Urothelium cell line (cell line): ENCODE measurements around the gene SPATA25.
A peak's percentile ranks its signal among the peaks of the same experiment; 100 is the strongest.
"Not testable (repeated sequence)": the region's sequence is repeated elsewhere in the genome, so short reads cannot be mapped to it uniquely, and the experiment has no call there.

Experiments used
- DNase-seq: peaks from one replicate; pipeline ENCODE4 v3.0.0; 2011; ENCODE audit warnings: low spot score, mixed read lengths
- FAIRE-seq: peaks from 2 replicates; lab custom pipeline; 2011; peaks lifted over from hg19 to GRCh38; lab: Jason Lieb, UNC

SPATA25 gene, protein sequence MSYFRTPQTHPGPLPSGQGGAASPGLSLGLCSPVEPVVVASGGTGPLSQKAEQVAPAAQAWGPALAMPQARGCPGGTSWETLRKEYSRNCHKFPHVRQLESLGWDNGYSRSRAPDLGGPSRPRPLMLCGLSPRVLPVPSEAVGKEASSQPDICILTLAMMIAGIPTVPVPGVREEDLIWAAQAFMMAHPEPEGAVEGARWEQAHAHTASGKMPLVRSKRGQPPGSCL

DNA sequence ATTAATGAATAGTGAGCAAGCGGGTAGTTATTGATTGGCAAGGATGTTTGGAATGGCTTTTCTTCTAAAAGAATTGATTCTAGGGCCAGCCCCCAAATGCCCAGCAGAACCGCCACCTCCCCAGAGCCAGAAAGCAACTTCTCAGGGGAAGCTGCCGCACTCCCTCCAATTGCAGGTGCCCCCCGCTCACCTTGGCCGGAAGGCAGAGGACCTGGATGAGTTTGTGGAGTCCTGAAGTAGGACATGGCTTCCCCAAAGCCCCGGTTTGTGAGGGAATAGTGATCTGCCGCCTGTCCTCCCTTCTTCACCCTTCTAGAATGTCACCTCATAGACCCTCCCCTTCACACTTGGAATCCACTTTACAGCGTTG lies at the start of gene SPATA25:
SPATA25 (minus strand) TSS at position 277 of the 370 bp plus-strand sequence; CDS start at position 245, 32 bp downstream.
- FAIRE-seq: no peak

DNA sequence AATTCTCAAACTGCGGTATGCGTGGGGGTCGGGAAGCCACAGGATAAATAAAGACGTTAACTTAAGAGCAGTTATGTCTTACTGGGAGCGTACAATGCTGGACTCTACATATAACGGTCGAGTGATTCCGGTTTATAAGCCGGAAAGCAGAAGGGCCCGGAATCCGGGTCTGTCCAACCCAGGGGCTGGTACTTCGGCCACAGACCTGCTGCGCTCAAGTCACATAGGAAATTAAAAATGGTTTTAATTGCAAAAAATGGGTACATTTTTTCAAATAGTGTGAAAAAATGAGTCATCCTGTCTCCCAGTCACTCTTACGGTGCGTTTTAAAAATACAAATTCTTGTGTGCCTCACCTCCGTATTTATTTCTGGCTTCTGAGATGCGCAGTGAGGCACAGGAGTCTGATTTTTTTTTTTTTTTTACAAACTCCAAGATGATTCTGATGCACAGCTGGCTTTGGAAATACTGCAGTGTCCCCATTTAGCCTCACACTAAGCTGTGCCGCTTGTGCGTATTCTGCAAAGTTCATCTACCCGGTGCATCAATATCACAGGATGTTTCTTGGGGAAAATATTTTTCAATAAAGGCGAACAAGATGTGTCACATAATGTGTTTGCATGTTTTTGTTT lies 48.1 kb upstream of the SPATA25 start:
- DNase-seq: no peak
- FAIRE-seq: no peak

More for the DNA sequence above, at the start of gene SPATA25:
- DNase-seq: no peak

DNA sequence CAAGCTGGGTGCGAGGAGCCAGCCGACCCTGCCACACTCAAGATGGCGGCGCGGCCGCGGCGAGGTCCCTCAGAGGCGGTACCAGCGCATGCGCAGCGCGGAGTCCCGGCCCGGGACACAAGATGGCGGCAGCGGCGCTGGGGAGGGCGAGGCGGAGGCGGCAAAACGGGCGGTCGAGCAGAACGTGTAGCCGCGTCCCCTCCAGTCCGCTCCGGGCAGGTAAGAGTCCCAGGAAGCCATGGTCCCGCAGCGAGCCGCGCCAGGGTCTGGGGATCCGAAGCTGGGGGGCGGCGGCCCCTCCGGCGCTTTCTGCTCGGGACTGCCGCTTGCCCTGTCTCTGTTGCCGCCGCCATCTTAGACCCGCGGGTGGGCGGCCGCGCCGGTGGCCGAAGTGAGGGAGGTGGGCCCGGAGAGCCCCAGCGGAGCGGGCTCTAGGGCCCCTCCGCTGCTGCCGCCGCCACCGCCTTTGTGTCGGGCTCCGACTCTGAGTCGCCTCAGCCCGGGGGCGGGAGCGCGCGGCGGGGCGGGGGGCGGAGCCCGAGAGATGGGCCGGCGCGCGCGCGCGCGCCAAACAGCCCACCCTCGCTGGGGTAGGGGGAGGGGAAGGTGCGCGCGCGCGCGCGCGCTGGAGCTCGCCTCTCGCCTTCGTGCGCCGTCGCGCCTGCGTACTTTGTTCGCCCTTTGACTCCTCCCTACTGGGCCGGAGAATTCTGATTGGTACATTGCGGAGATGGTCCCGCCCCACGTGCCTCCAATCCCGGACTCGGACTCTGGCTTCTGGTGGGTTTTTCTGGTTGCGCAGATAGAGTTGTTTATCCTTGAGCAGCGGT lies 47.4 kb upstream of the SPATA25 start, which contains the start of gene PCIF1:
PCIF1 (plus strand) TSS at position 98 of the 830 bp plus-strand sequence. CDS start 4,317 bp downstream, outside the sequence.
- FAIRE-seq (peak; percentile 61), DNase-seq (peak; percentile 99)

DNA sequence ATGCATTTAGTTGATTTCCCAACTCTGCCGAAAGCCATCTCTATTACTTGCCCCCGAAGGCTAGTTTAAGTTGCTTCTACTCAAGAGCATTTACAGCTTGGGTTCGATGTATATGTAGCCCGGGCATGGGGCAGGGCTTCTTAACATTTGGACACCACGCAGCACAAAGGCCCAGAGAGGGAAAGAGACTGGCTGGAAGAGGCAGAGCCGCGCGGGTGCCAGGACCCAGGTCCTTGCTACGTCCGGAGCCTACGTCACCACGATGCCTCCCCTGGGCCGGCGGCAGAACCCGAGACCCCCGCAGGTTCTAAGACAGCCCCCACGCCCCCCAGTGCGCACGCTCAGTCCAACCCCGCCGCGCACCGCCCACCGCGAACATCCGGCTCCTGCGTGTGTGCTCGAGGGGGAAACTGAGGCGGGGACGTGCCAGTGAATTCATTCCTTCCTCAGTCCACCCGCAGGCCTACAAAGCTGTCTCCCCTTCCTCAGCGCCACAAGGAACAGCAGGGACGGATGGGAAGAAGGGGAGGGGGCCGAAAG lies 46.7 kb upstream of the SPATA25 start:
- FAIRE-seq (no peak), DNase-seq (peak; percentile 62)

DNA sequence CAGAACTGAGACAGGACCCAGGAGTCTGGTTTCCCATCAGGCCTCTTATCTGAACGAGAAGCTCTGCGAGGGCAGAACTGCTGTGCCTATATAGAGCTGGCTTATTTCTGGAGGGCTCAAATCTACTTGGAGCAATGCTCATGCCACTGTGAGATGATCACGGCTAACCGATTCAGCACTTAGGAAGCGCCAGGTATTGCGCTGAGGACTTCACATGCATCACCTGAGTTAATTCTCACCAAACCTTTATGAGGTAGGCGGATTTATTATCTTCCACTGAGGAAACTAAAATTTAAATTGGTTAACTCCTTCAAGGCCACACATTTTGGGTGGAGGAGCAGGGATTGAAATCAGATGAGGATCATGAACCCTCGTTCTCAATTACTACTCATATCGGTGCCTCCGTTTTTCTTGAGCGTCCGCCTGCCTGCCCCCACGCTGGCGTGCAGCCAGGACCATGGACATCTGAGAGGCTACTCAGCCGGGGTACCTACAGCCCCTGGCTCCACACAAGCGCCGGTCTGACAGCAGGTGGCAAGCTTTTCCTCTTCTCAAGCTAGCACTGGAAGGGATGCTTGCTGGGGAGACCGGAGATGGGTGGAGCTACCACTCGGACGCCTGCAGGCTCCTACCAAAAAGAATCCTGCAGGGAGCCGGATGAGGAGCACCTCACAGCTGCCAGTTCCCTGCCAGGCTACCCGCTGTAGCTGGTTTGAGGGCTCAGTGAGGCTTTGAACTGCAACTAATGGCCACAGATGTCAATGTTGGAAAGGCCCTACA lies 46.0 kb upstream of the SPATA25 start:
- peak; percentile 91 for DNase-seq
- FAIRE-seq: no peak

DNA sequence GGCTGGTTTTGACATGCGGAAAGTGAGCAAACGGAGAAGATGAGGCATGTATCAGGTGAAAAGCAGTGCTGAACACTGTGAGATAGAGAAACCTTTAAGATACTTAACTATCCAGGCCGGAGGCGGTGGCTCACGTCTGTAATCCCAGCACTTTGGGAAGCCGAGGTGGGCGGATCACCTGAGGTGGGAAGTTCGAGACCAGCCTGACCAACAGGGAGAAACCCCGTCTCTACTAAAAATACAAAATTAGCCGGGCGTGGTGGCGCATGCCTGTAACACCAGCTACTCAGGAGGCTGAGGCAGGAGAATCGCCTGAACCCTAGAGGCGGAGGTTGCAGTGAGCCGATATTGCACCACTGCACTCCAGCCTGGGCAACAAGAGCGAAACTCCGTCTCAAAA lies 44.3 kb upstream of the SPATA25 start:
- not testable (repeated sequence) for FAIRE-seq, DNase-seq

DNA sequence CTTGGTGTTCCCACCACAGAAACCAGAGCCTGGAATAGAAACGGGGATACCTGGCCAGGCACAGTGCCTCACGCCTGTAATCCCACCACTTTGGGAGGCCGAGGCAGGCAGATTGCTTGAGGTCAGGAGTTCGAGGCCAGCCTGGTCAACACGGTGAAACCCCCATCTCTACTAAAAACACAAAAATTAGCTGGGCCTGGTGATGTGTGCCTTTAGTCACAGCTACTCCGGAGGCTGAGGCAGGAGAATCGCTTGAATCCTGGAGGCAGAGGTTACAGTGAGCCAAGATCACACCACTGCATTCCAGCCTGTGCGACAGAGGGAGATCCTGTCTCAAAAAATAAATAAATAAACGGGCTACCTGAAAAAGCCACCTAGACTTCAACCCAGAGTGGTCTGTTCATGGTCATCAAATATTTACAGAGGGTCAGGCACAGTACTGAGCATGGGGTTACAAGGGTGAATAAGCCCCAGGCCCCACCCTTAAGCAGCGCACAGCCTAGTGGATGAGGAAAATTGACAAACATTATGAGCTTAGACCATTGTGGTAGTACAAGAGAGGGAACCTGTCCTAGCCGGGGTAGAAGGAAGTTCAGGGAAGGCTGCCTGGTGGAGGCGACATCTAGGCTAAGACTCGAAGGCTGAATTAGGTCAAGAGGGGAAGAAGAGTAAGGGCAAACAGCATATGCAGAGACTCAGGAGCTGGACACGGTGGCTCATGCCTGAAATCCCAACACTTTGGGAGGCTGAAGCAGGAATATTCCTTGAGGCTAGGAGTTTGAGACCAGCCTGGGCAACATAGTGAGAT lies 39.9 kb upstream of the SPATA25 start:
- FAIRE-seq: no peak

DNA sequence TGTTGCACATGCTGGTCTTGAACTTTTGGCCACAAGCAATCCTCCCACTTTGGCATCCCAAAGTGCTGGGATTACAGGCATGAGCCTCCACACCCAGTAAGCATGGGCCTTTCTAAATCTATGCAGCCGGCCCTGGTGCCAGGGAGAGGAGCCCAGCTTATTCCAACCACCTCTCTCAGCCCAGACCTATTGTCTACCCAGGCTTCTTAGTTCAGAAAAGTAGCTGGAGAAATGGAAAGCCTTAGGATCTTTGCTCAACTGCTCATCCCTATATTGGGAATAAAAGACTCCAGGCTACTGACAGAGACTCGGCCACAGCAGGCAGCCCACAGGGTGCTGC lies 39.3 kb upstream of the SPATA25 start:
- FAIRE-seq: no peak

More for the DNA sequence above, 39.9 kb upstream of the SPATA25 start:
- no peak for DNase-seq

DNA sequence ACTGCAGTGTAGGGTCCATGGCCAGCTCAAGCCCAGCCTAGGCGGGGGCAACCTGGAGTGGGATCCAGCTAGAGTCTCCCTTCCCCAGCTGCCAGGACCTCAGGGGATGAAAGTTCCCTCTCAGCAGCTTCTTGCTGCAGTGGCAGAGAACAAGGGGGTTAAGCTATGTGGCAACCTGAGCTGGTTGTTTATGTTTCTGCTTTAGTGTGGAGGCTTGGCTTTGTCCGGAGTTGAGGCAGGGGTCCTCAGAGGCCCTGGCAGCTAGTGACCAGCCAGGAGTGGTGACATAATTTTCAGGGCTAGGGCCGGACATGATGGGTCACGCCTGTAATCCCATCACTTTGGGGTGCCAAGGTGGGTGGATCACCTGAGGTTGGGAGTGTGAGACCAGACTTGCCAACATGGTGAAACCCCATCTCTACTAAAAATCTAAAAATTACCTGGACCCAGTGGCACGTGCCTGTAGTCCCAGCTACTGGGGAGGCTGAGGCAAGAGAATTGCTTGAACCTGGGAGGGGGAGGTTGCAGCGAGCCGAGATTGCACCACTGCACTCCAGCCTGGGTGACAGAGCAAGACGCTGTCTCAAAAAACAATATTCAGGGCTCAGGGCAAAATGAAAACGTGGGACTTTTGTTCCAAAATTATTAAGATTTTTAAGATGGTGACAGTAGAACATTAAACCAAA lies 38.5 kb upstream of the SPATA25 start:
- DNase-seq (no peak), FAIRE-seq (no peak)

More for the DNA sequence above, 39.3 kb upstream of the SPATA25 start:
- DNase-seq: no peak

DNA sequence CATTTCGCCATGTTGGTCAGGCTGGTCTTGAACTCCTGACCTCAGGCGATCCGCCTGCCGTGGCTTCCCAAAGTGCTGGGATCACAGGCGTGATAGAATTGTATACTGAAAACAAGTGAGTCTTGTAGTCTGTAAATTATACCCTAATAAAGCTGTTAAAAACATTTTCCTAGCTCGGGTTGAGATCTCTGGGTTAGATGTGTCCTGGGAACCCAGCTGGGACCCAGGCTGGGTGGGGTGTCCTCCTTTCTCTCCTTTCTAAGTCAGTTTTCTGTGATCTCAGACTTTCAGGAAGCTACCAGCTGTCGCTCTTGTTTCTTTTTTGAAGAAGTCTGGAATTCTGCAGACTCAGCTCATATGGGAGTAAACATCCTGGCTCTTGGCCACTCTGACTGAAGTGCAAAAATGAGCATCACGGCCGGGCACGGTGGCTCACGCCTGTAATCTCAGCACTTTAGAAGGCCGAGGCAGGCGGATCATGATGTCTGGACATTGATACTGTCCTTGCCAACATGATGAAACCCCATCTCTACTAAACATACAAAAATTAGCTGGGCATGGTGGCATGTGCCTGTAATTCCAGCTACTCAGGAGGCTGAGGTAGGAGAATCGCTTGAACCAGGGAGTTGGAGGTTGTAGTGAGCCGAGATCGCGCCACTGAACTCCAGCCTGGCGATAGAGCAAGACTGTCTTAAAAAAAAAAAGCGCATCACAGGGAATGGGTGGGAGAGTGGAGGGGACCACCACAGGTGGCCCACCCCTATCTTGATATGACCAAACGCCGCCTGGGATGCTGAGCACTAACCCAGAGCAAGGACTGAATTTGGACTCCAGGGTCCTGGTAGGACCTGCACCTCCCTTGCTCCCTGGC lies 37.2 kb upstream of the SPATA25 start:
- DNase-seq: no peak
- no peak for FAIRE-seq

DNA sequence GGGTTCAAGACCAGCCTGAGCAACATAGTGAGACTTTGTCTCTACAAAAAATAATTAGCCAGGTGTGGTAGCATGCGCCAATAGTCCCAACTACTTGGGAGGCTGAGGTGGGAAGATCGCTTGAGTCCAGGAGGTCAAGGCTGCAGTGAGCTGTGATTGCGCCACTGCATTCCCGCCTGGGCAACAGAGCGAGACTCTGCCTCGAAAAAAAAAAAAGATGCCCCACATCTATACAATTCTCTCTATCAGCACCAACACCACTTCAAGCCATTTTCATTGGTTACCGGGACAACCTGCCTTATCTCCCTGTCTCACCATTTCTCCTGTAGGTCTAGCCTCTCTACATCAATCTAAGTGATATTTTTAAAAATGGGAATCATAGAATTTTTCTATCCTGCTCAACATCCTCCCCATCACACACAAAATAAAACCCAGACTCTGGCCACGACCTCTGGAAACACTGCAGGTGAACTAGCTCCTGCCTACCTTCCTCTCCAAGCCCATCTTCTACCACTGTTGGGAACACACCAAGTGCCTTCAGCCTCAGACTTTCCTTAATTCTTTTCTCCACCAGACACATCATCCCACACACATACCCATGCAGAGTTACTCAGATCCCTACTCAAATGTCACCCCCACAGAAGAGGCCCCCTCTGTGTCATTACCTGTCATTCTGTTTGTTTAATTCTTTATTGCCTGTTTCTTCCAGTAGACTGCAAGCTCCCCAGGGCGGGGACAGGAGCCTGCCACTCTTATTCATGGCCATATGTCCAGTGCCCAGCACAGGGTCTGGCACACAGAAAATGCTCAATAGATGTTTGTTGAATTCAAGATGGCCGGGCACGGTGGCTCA lies 34.1 kb upstream of the SPATA25 start:
- DNase-seq (no peak), FAIRE-seq (no peak)

DNA sequence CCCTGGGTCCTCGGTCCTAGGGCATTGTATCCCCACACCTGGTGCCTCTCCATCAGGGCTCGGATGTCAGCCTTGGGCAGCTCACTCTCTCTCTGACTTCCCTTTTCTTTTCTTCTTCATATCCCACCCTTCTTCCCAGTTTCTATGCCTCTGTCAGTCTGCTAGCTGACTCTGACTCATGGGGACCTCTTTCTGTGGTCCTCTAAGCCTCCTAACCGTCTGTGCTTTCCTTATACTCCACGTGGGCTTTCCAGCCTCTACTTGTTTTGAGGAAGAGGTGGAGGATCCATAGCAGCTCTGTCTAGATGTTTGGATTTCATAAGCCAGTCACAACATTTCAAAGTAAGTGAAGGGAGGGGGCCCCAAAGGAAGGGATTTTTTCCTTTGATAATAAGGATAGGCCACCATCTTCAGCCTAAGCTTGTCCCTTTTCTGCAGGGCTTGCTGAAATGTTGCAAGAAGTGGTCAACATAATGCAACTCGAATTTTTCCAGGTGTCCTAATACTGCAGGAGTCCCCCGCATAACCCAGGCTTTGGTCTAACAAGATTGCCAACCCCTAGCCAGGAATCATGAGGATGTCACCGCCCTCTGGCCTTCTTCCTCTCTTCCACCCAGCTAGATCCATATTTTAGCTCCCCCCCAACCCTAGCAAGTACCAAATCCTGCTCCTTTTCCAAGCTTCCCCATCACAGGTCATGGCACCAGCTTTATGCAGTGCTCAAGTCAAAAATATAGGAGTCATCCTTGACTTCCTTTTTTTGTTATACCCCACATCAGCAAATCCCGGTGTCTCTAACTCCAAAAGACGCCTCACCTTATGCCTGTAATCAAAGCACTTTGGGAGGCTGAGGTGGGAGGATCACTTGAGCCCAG lies 33.3 kb upstream of the SPATA25 start:
- FAIRE-seq (no peak), DNase-seq (no peak)

DNA sequence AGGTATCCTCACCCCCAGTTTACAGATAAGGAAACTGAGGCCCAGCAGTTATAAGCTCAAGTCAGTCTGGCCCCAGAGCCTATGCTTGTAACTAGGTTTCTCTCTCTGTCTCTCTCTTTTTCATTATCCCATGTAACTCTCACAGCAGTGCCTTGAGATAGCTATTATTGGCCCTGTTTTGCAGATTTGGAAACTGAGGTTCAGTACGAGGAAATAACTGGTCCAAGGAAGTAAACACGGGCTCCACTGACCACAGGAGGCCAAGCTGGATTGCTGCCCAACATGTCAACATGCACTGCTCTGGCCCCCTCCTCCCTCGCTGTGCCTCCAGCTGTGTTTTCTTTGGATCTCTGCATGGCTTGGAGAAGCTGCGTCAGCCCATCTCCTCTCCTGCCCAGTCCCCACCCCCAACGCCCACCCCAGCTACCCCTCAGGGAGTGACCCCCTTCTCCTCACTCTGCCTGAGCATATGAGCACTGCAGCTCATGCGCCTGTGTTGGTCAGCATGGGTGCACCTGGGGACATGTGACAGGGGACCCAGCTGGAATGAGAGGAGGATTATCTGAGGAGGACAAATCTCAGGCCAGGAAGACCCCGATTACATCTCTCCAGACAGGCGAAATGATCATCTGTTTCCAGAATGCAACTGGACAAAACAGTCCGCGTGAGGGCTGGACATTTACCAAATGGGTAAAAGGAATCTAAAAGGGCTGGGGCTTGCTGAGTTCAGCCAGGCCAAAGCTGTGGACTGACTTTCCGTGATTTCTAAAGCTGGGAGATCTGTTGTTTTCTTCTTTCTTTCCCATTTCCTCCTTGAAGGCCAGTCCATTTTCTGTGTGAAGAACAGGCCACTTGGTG lies 32.3 kb upstream of the SPATA25 start:
- DNase-seq (no peak), FAIRE-seq (no peak)

DNA sequence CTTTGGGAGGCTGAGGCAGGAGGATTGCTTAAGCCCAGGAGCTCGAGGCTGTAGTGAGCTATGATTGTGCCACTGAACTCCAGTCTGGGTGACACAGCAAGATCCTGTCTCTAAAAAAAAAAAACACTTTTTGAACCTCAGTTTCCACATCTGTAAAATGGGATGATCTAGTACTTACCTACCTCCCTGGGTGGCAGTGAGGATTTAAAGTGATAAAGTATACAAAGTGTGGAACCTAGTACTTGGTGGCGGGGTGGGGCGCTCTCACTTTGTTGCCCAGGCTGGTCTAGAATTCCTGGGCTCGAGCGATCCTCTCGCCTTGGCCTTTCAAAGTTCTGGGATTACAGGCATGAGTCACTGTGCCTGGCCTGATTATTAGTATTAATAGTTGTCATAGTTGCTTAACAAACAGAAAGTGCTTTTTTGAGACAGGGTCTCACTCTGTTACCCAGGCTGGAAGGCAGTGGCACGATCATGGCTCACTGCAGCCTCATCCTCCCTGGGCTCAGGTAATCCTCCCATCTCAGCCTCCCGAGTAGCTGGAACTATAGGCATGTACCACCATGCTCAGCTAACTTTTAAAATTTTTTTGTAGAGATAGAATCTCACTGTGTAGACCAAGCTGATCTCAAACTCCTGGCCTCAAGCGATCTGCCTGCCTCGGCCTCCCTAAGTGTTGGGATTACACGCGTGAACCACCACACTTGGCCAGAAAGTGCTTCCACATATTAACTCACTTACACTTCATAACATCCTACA lies 31.5 kb upstream of the SPATA25 start:
- no peak for DNase-seq
- no peak for FAIRE-seq
